Ishikawa (cell line): ENCODE measurements around the gene ATP5F1D.
A peak's percentile ranks its signal among the peaks of the same experiment; 100 is the strongest.

Experiments used
- CEBPB ChIP-seq: IDR thresholded peaks from 2 replicates; pipeline ENCODE4 v1.6.1; 2012
- CREB1 ChIP-seq: IDR thresholded peaks from 2 replicates; pipeline ENCODE4 v1.6.1; 2012; ENCODE audit warnings: low read depth
- EGR1 ChIP-seq: IDR thresholded peaks from 2 replicates; pipeline ENCODE4 v1.6.1; 2012
- EP300 ChIP-seq: IDR thresholded peaks from 2 replicates; pipeline ENCODE4 v1.6.1; 2012; ENCODE audit warnings: borderline replicate concordance
- FOXM1 ChIP-seq: IDR thresholded peaks from 2 replicates; pipeline ENCODE4 v1.6.1; 2012; ENCODE audit warnings: low read depth, borderline replicate concordance
- RAD21 ChIP-seq: IDR thresholded peaks from 2 replicates; pipeline ENCODE4 v1.6.1; 2012; ENCODE audit warnings: low read depth
- REST ChIP-seq: IDR thresholded peaks from 2 replicates; pipeline ENCODE4 v1.6.1; 2012; ENCODE audit warnings: low read depth, mild to moderate bottlenecking
- TAF1 ChIP-seq: IDR thresholded peaks from 2 replicates; pipeline ENCODE4 v1.6.1; 2012; ENCODE audit warnings: low read depth, mild to moderate bottlenecking
- TCF12 ChIP-seq: IDR thresholded peaks from 2 replicates; pipeline ENCODE4 v1.6.1; 2012; ENCODE audit warnings: low read depth
- TEAD4 ChIP-seq: IDR thresholded peaks from 2 replicates; pipeline ENCODE4 v1.6.1; 2012
- YY1 ChIP-seq: IDR thresholded peaks from 2 replicates; pipeline ENCODE4 v1.6.1; 2012; ENCODE audit warnings: low read depth
- ZBTB7A ChIP-seq: IDR thresholded peaks from 2 replicates; pipeline ENCODE4 v1.6.1; 2012; ENCODE audit warnings: low read depth
- TF ChIP-seq, protein P1 (sequence below): IDR thresholded peaks from 2 replicates; pipeline ENCODE4 v1.6.1; 2012
- TF ChIP-seq, protein P2 (sequence below): IDR thresholded peaks from 2 replicates; pipeline ENCODE4 v1.6.1; 2012

DNA sequence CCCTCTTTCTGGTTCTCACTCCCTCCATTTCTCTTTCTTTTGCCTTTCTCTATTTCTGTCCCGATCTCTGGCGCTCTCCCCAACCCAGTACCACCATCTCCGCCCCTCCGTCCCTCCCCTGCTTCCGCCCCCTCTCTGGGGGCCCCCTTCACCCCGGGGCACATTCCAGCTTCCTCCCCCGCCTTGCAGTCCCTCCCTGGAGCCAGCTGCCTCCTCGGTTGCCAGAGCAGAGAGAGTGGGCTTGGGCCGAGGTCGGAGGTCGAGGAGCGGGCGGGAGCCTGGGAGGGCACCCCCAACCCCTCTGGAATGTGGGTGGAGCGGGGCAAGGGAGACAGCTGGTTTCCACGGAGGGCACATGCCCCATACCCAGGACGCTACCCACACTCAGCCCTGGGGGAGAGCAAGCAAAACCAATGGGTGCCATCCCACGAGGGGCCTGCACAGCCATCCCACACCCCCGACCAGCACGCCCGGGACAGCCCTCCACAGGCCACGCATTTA is 21.1 kb downstream of the ATP5F1D start:
- no peak for TF ChIP-seq TAF1
- peak; percentile 69 for TF ChIP-seq EP300
- TF ChIP-seq, protein P1, sequence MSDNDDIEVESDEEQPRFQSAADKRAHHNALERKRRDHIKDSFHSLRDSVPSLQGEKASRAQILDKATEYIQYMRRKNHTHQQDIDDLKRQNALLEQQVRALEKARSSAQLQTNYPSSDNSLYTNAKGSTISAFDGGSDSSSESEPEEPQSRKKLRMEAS = peak; percentile 1; the same call in 1 of the 2 replicates
- TF ChIP-seq CEBPB = no peak
- peak; percentile 82 for TF ChIP-seq TEAD4
- TF ChIP-seq, protein P2, sequence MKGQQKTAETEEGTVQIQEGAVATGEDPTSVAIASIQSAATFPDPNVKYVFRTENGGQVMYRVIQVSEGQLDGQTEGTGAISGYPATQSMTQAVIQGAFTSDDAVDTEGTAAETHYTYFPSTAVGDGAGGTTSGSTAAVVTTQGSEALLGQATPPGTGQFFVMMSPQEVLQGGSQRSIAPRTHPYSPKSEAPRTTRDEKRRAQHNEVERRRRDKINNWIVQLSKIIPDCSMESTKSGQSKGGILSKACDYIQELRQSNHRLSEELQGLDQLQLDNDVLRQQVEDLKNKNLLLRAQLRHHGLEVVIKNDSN = no peak
- TF ChIP-seq FOXM1 = no peak
- no peak for TF ChIP-seq CREB1
- peak; percentile 94 for TF ChIP-seq ZBTB7A
- TF ChIP-seq RAD21 = no peak
- peak; percentile 63; the same call in 1 of the 2 replicates for TF ChIP-seq TCF12
- TF ChIP-seq YY1 = no peak
- no peak for TF ChIP-seq REST
- peak; percentile 95 for TF ChIP-seq EGR1
